ENCODE measurements around the gene MDC1. TPM values are rescaled to one million over a fixed set of nuclear protein-coding genes. Genes with fewer than 3 reads are reported as not detected.

Gene MDC1
- total and polyA plus RNA-seq, 2 of the 13 experiments (the other 11 are each of a cell fraction or from before 2014, with no cell fraction given) = 8.4 to 14.0 TPM

DNA sequence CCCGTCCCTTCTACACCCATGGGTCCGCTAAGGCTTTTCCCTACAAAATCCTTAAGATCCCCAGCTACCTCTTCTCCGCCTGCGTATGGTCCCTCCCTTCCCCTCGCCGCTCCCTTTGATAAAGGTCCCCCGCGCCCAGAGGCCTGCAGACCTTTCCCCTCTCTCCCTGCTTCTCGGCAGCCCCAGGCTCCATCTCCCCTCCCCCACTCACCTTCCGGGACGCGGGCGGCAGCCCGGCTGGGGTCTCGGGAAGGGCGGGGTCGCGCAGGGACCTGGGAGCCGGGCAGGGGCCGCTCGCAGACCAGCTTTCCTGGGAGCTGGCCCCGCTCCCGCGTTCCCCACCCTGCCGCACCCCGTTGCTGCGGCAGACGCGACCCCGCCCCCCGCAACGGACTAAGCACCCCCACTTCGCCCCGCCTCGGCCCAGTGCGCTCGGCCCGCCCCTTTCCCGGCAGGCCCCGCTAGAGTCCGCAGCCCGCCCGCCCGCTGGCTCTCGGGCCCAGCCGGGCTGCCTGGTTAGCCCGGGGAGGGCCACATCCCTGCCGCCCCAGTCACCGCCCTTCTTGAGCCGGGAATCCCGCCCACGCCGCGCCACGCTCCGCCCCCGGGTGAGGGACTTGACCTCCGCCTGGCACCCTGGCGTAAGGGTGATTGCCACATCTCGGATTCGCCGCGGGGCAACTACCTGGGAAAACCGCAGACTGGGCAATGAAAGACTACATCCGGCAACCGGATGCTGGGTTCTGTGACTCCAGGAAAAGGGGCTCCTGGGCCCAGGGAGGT, 25.4 kb upstream of the MDC1 start, which contains the start of gene FLOT1 (continued):
- peak; percentile 98 for TF ChIP-seq NCOA5 (CRISPR knock-in tag; IDR thresholded peaks at IDR 0.05)
- TF ChIP-seq, protein P1, sequence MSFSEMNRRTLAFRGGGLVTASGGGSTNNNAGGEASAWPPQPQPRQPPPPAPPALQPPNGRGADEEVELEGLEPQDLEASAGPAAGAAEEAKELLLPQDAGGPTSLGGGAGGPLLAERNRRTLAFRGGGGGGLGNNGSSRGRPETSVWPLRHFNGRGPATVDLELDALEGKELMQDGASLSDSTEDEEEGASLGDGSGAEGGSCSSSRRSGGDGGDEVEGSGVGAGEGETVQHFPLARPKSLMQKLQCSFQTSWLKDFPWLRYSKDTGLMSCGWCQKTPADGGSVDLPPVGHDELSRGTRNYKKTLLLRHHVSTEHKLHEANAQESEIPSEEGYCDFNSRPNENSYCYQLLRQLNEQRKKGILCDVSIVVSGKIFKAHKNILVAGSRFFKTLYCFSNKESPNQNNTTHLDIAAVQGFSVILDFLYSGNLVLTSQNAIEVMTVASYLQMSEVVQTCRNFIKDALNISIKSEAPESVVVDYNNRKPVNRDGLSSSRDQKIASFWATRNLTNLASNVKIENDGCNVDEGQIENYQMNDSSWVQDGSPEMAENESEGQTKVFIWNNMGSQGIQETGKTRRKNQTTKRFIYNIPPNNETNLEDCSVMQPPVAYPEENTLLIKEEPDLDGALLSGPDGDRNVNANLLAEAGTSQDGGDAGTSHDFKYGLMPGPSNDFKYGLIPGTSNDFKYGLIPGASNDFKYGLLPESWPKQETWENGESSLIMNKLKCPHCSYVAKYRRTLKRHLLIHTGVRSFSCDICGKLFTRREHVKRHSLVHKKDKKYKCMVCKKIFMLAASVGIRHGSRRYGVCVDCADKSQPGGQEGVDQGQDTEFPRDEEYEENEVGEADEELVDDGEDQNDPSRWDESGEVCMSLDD (CRISPR knock-in tag; IDR thresholded peaks at IDR 0.05; ENCODE audit: borderline replicate concordance) = peak; percentile 96
- TF ChIP-seq DMAP1 (CRISPR knock-in tag; IDR thresholded peaks at IDR 0.05) = peak; percentile 56
- 0 out of 2 replicates have a peak, but pooled peaks have one; percentile 87 for TF ChIP-seq KLF6 (CRISPR knock-in tag; IDR thresholded peaks at IDR 0.05)
- TF ChIP-seq, protein P2, sequence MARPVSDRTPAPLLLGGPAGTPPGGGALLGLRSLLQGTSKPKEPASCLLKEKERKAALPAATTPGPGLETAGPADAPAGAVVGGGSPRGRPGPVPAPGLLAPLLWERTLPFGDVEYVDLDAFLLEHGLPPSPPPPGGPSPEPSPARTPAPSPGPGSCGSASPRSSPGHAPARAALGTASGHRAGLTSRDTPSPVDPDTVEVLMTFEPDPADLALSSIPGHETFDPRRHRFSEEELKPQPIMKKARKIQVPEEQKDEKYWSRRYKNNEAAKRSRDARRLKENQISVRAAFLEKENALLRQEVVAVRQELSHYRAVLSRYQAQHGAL (CRISPR knock-in tag; IDR thresholded peaks at IDR 0.05; ENCODE audit: not compliant biosample characterization) = no peak
- TF ChIP-seq KDM6A (CRISPR knock-in tag; IDR thresholded peaks at IDR 0.05; ENCODE audit: low read depth) = 0 out of 2 replicates have a peak, but pooled peaks have one; percentile 59
- TF ChIP-seq NCOR1 (IDR thresholded peaks at IDR 0.05; ENCODE audit: borderline replicate concordance, low read length) = peak; percentile 56; the same call in 1 of the 2 replicates
- TF ChIP-seq DNMT3B (CRISPR knock-in tag; conservative IDR thresholded peaks at IDR 0.05) = no peak; the same call in 1 of the 2 replicates
- peak; percentile 71 for TF ChIP-seq YY1 (IDR thresholded peaks at IDR 0.05; ENCODE audit: insufficient read depth, insufficient replicate concordance, low read depth, low read length)
- TF ChIP-seq FOXA1 (IDR thresholded peaks at IDR 0.05) = no peak
- TF ChIP-seq FOXA1 (CRISPR knock-in tag; IDR thresholded peaks at IDR 0.05) = peak; percentile 57; the same call in 1 of the 2 replicates
- peak; percentile 82 for TF ChIP-seq ESRRA (CRISPR knock-in tag; IDR thresholded peaks at IDR 0.05; ENCODE audit: low read depth)
- no peak for TF ChIP-seq ATF6 (CRISPR knock-in tag; conservative IDR thresholded peaks at IDR 0.05)
- peak; percentile 99 for TF ChIP-seq CBFB (CRISPR knock-in tag; IDR thresholded peaks at IDR 0.05)
- TF ChIP-seq, protein P3, sequence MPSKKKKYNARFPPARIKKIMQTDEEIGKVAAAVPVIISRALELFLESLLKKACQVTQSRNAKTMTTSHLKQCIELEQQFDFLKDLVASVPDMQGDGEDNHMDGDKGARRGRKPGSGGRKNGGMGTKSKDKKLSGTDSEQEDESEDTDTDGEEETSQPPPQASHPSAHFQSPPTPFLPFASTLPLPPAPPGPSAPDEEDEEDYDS (CRISPR knock-in tag; IDR thresholded peaks at IDR 0.05) = peak; percentile 78
- TF ChIP-seq ETS1 (CRISPR knock-in tag; IDR thresholded peaks at IDR 0.05) = peak; percentile 30
- TF ChIP-seq ZNF350 (CRISPR knock-in tag; IDR thresholded peaks at IDR 0.05; ENCODE audit: borderline replicate concordance, low read depth) = peak; percentile 100
- peak; percentile 78 for TF ChIP-seq PAXIP1 (CRISPR knock-in tag; conservative IDR thresholded peaks at IDR 0.05)

All from HepG2 (cell line).